Vagina (tissue), 2 donors: ENCODE data around the gene CTNND2.

Source experiments
- POLR2A ChIP-seq, 2 donors: fragments of 450-650 bp; IDR thresholded peaks; one replicate each; pipeline ENCODE4 v1.6.1; 2017; ENCODE audit warnings: antibody characterized with exemption in 2 of 2, mild to moderate bottlenecking in 2 of 2, moderate library complexity in 2 of 2
- TF ChIP-seq, protein P1 (sequence below), 3 experiments: fragments of 450-650 bp in 2 of 3; fragments of 200-600 bp in 1 of 3; sonication (generic) in 1 of 3; IDR thresholded peaks; one replicate each; pipeline ENCODE4 v1.5.1; 2017 to 2019; ENCODE audit warnings: antibody characterized with exemption in 3 of 3, mild to moderate bottlenecking in 2 of 3, moderate library complexity in 2 of 3

DNA sequence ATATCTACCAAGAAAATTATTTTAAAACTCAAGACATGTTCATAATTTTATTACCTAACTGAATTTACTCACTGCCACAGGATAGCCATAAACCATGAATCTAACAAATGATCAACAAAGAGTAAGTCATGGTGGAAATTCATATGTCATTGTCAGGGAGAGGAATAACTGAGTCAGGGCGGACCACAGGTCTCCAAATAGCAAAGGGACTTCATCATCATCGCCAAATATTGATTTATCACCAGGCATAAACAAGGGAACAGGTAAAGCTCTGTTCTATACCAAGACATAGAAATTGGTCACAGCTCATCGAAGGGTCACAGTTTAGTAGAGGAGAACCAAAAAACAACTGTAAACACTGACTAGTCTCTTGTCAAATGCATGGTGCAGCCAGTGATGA lies 94.8 kb downstream of the CTNND2 start:
- no peak for TF ChIP-seq POLR2A (IDR thresholded peaks at IDR 0.05)
- TF ChIP-seq, protein P1, sequence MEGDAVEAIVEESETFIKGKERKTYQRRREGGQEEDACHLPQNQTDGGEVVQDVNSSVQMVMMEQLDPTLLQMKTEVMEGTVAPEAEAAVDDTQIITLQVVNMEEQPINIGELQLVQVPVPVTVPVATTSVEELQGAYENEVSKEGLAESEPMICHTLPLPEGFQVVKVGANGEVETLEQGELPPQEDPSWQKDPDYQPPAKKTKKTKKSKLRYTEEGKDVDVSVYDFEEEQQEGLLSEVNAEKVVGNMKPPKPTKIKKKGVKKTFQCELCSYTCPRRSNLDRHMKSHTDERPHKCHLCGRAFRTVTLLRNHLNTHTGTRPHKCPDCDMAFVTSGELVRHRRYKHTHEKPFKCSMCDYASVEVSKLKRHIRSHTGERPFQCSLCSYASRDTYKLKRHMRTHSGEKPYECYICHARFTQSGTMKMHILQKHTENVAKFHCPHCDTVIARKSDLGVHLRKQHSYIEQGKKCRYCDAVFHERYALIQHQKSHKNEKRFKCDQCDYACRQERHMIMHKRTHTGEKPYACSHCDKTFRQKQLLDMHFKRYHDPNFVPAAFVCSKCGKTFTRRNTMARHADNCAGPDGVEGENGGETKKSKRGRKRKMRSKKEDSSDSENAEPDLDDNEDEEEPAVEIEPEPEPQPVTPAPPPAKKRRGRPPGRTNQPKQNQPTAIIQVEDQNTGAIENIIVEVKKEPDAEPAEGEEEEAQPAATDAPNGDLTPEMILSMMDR (IDR thresholded peaks at IDR 0.05) = no peak
